ENCODE data around the gene PPP1R3G. TPM values are rescaled to one million over a fixed set of nuclear protein-coding genes. Genes with fewer than 3 reads are reported as not detected.

PPP1R3G gene
- total and polyA plus RNA-seq, 3 donors from 2014 or later: 0.55 to 1.3 (median 0.93) TPM

- TF ChIP-seq CTCF (IDR thresholded peaks at IDR 0.05): no peak
- TF ChIP-seq POLR2A (IDR thresholded peaks at IDR 0.05): no peak
- no peak for DNase-seq
- Histone ChIP-seq H3K4me1 (no peaks in the 10 kb centered on the region), H3K36me3 (ENCODE audit: low read depth, missing control alignments) (no peaks in the 10 kb centered on the region), H3K4me3 (no peak overlapping the region), H3K9me3 (no peaks in the 10 kb centered on the region), H3K27ac (no peak overlapping the region), H3K27me3 (no peaks in the 10 kb centered on the region)
- WGBS, 2 donors: 32 to 57% methylated on average over 3 to 4 of the region's 4 CpGs
- intact Hi-C loops (cut with DNase I; ENCODE audit: low total_unique reads): no loop called here
Observed at GRCh38 chr6:5126214-5126613, 41.1 kb downstream of the PPP1R3G start.

GRCh38 chr6:5127106-5127687 is 42.1 kb downstream of the PPP1R3G start:
- no peak for TF ChIP-seq CTCF (IDR thresholded peaks at IDR 0.05)
- intact Hi-C loops (cut with DNase I; ENCODE audit: low total_unique reads): no loop called here
- no peaks in the 10 kb centered on the region for H3K4me1 ChIP-seq
- H3K36me3 ChIP-seq (ENCODE audit: low read depth, missing control alignments): no peaks in the 10 kb centered on the region
- H3K9me3 ChIP-seq: no peaks in the 10 kb centered on the region
- WGBS, 2 donors: 78 to 81% methylated on average over 8 of the region's 8 CpGs
- no peak overlapping the region for H3K27ac ChIP-seq
- no peak for DNase-seq
- H3K27me3 ChIP-seq: no peaks in the 10 kb centered on the region
- H3K4me3 ChIP-seq: no peak overlapping the region

GRCh38 chr6:5128351-5128750 is 43.2 kb downstream of the PPP1R3G start:
- intact Hi-C loops (cut with DNase I; ENCODE audit: low total_unique reads): no loop called here
- no peak overlapping the region for H3K4me3 ChIP-seq
- WGBS, 2 donors: 75 to 76% methylated on average over 4 of the region's 4 CpGs

GRCh38 chr6:5130135-5130866 is 45.2 kb downstream of the PPP1R3G start:
- intact Hi-C loops (cut with DNase I; ENCODE audit: low total_unique reads): no loop called here
- peaks cover 5% of the 10 kb centered on the region for H3K4me1 ChIP-seq
- no peaks in the 10 kb centered on the region for H3K9me3 ChIP-seq
- 85 to 86% methylated on average over 10 of the region's 10 CpGs for WGBS, 2 donors
- DNase-seq: no peak
- H3K4me3 ChIP-seq: no peak overlapping the region
- TF ChIP-seq POLR2A (IDR thresholded peaks at IDR 0.05) (no peak), CTCF (IDR thresholded peaks at IDR 0.05) (no peak)
- H3K27ac ChIP-seq: no peak overlapping the region
- no peaks in the 10 kb centered on the region for H3K36me3 ChIP-seq (ENCODE audit: low read depth, missing control alignments)
- H3K27me3 ChIP-seq: no peaks in the 10 kb centered on the region

More at GRCh38 chr6:5128351-5128750, 43.2 kb downstream of the PPP1R3G start:
- TF ChIP-seq CTCF (IDR thresholded peaks at IDR 0.05) (no peak), POLR2A (IDR thresholded peaks at IDR 0.05) (no peak)
- H3K4me1 ChIP-seq: peaks cover 5% of the 10 kb centered on the region
- H3K9me3 ChIP-seq: no peaks in the 10 kb centered on the region
- no peak for DNase-seq
- H3K36me3 ChIP-seq (ENCODE audit: low read depth, missing control alignments): no peaks in the 10 kb centered on the region
- no peaks in the 10 kb centered on the region for H3K27me3 ChIP-seq
- H3K27ac ChIP-seq: no peak overlapping the region

Measured in testis (tissue), 3 donors.